Panc1 (cell line): ENCODE data around the gene CATSPERE. TPM values are rescaled to one million over a fixed set of nuclear protein-coding genes. Genes with fewer than 3 reads are reported as not detected.

Source experiments
- ATAC-seq: fragments of 200-7000 bp; cut with Tn5 transposase; 2 replicates; pipeline ENCODE4 v1.9.1; 2020; ENCODE audit warnings: mild to moderate bottlenecking, moderate library complexity
- BruUV-seq: library from RNA; stranded (reverse); fragments of 400-500 nt; replicated peaks from 2 replicates; lab custom pipeline; 2021; lab: Mats Ljungman, UMichigan
- CTCF ChIA-PET: fragments of 300-600 bp; sonication (Branson Sonifier 250); formaldehyde crosslinking; loops from one replicate; lab custom pipeline; 2022; ENCODE audit warnings: antibody characterized with exemption; lab: Charles Lee
- POLR2A ChIA-PET: fragments of 300-600 bp; sonication (Branson Sonifier 250); formaldehyde crosslinking; loops from one replicate; lab custom pipeline; 2022; ENCODE audit warnings: antibody characterized with exemption; lab: Charles Lee
- DNase-seq: peaks from one replicate; pipeline ENCODE4 v3.0.0-alpha.2; 2010; ENCODE audit warnings: low read depth, low spot score
- H3K27ac ChIP-seq: 2 replicates; pipeline ENCODE4 v1.5.1; 2011; ENCODE audit warnings: mild to moderate bottlenecking, low read length, inconsistent platforms
- H3K27me3 ChIP-seq: fragments of 200-500 bp; sonication (Bioruptor generic); 2 replicates; pipeline ENCODE4 v1.6.0; 2014; ENCODE audit warnings: low read length, inconsistent platforms; ENCODE audit not compliant: control insufficient read depth, insufficient read depth
- H3K36me3 ChIP-seq: fragments of 200-500 bp; sonication (Bioruptor generic); 2 replicates; pipeline ENCODE4 v1.5.1; 2014; ENCODE audit warnings: inconsistent platforms, mild to moderate bottlenecking, low read length, moderate library complexity; ENCODE audit not compliant: control insufficient read depth, insufficient read depth
- H3K4me1 ChIP-seq: 2 replicates; pipeline ENCODE4 v1.5.1; 2011; ENCODE audit warnings: inconsistent platforms, mild to moderate bottlenecking, low read length, moderate library complexity; ENCODE audit not compliant: control insufficient read depth, insufficient read depth
- H3K4me3 ChIP-seq, 2 experiments: 2 replicates each; pipeline ENCODE4 v1.5.1; 2011 to 2012; ENCODE audit warnings: low read depth in 2 of 2, low read length in 2 of 2, mild to moderate bottlenecking in 2 of 2, inconsistent platforms in 1 of 2, moderate library complexity in 1 of 2
- H3K9me3 ChIP-seq: fragments of 200-500 bp; sonication (Bioruptor generic); 2 replicates; pipeline ENCODE4 v1.5.1; 2014; ENCODE audit warnings: low read depth, mild to moderate bottlenecking, inconsistent platforms, low read length, moderate library complexity; ENCODE audit not compliant: control insufficient read depth, insufficient read depth
- POLR2AphosphoS5 ChIP-seq: IDR thresholded peaks from 2 replicates; pipeline ENCODE4 v1.6.1; 2012; ENCODE audit warnings: mild to moderate bottlenecking, low read depth, low read length, moderate library complexity
- SIN3A ChIP-seq: IDR thresholded peaks from 2 replicates; pipeline ENCODE4 v1.6.1; 2012; ENCODE audit warnings: low read depth, mild to moderate bottlenecking, low read length, moderate library complexity, borderline replicate concordance; ENCODE audit not compliant: insufficient read depth
- TCF7L2 ChIP-seq: IDR thresholded peaks from 2 replicates; pipeline ENCODE4 v1.6.1; 2011; ENCODE audit warnings: mild to moderate bottlenecking, low read depth, low read length, inconsistent platforms
- in situ Hi-C: cut with HindIII; loops from 2 replicates; pipeline ENCODE4 v1.10.0; 2016; ENCODE audit warnings: low sequenced_read_pairs, low pct_unique_long_range_greater_than_20kb
- intact Hi-C: fragments of 100-400 bp; cut with micrococcal nuclease; formaldehyde crosslinking; loops from one replicate; pipeline ENCODE4 v1.10.0; 2022; ENCODE audit not compliant: unreplicated experiment
- total RNA-seq: library from RNA; stranded (reverse); gene quantifications from one replicate; pipeline ENCODE4 v1.2.1, GENCODE V29; 2021; ENCODE audit not compliant: unreplicated experiment
- TF ChIP-seq, protein P1 (sequence below), 2 experiments: IDR thresholded peaks; 2 replicates each; pipeline ENCODE4 v1.6.1; 2011 to 2012; ENCODE audit warnings: low read depth in 2 of 2, control low read depth in 1 of 2, low read length in 1 of 2, mild to moderate bottlenecking in 1 of 2, moderate library complexity in 1 of 2; ENCODE audit not compliant: insufficient read depth in 1 of 2
- TF ChIP-seq, protein P2 (sequence below): fragments of 450-650 bp; IDR thresholded peaks from 2 replicates; pipeline ENCODE4 v1.5.1; 2017; ENCODE audit warnings: mild to moderate bottlenecking

The CATSPERE gene
- total RNA-seq, 1 experiment from 2014 or later = 0.31 TPM

DNA sequence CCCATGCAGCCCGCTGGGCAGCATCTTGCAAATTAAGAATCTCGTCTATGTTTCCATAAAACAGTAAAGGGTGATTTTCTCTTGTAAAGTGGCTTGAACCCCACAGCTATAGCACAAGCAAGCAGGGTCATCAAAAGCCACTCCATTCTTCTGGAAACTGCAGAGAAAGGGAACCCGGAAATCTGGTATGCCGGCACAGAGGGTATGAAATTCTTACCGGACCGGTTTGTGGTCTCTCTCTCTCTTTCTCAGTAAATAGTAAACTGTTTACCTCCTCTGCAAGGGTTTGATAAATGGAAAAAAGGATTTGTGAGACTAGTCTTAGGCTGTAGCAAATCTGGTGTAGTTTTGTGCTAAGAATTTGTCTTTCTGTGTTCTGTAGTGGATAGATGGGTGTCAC is 6.7 kb upstream of the CATSPERE start:
- Histone ChIP-seq H3K27ac (peak overlapping the region; percentile 34; the same call in 1 of the 2 replicates), H3K9me3 (peaks cover 4% of the 10 kb centered on the region; the same call in 1 of the 2 replicates), H3K4me1 (peaks cover 9% of the 10 kb centered on the region), H3K36me3 (no peaks in the 10 kb centered on the region; the same call in 1 of the 2 replicates), H3K27me3 (no peaks in the 10 kb centered on the region), H3K4me3 (no peak overlapping the region)
- POLR2A ChIA-PET = no interaction called here
- TF ChIP-seq, protein P1, sequence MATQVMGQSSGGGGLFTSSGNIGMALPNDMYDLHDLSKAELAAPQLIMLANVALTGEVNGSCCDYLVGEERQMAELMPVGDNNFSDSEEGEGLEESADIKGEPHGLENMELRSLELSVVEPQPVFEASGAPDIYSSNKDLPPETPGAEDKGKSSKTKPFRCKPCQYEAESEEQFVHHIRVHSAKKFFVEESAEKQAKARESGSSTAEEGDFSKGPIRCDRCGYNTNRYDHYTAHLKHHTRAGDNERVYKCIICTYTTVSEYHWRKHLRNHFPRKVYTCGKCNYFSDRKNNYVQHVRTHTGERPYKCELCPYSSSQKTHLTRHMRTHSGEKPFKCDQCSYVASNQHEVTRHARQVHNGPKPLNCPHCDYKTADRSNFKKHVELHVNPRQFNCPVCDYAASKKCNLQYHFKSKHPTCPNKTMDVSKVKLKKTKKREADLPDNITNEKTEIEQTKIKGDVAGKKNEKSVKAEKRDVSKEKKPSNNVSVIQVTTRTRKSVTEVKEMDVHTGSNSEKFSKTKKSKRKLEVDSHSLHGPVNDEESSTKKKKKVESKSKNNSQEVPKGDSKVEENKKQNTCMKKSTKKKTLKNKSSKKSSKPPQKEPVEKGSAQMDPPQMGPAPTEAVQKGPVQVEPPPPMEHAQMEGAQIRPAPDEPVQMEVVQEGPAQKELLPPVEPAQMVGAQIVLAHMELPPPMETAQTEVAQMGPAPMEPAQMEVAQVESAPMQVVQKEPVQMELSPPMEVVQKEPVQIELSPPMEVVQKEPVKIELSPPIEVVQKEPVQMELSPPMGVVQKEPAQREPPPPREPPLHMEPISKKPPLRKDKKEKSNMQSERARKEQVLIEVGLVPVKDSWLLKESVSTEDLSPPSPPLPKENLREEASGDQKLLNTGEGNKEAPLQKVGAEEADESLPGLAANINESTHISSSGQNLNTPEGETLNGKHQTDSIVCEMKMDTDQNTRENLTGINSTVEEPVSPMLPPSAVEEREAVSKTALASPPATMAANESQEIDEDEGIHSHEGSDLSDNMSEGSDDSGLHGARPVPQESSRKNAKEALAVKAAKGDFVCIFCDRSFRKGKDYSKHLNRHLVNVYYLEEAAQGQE (IDR thresholded peaks at IDR 0.05; ENCODE audit: insufficient read depth in 1 of 2, low read depth in 2 of 2, low read length in 1 of 2) = no peak
- no peak for TF ChIP-seq POLR2AphosphoS5
- TF ChIP-seq, protein P2, sequence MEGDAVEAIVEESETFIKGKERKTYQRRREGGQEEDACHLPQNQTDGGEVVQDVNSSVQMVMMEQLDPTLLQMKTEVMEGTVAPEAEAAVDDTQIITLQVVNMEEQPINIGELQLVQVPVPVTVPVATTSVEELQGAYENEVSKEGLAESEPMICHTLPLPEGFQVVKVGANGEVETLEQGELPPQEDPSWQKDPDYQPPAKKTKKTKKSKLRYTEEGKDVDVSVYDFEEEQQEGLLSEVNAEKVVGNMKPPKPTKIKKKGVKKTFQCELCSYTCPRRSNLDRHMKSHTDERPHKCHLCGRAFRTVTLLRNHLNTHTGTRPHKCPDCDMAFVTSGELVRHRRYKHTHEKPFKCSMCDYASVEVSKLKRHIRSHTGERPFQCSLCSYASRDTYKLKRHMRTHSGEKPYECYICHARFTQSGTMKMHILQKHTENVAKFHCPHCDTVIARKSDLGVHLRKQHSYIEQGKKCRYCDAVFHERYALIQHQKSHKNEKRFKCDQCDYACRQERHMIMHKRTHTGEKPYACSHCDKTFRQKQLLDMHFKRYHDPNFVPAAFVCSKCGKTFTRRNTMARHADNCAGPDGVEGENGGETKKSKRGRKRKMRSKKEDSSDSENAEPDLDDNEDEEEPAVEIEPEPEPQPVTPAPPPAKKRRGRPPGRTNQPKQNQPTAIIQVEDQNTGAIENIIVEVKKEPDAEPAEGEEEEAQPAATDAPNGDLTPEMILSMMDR = no peak
- TF ChIP-seq TCF7L2 = no peak
- no peak for TF ChIP-seq SIN3A
- no TSS peak for BruUV-seq
- intact Hi-C loops (no loop called here), in situ Hi-C loops (no loop called here)
- DNase-seq = no peak
- ATAC-seq = no peak
- CTCF ChIA-PET = no interaction called here

DNA sequence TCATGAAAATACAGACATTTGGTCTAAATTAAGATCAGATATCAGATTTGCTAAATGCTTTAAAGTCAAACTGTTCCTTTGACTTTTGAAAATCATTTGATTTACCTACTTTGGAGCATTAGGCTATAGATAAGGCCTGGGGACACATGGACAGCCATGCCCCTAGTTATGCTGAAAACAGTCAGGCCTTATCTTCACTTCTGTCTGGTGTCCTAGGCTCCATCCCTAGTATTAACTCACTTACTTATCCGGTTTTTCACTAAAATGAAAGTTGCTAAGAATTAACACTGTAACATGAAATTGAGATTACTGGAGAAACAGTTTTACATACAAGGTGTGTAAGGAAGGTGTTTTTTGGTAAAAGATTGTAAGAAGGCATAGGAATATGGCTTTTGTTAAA is 4.5 kb upstream of the CATSPERE start:
- peaks cover 4% of the 10 kb centered on the region; the same call in 1 of the 2 replicates for H3K9me3 ChIP-seq
- no peaks in the 10 kb centered on the region for H3K27me3 ChIP-seq
- in situ Hi-C loops = no loop called here
- H3K4me1 ChIP-seq = peaks cover 14% of the 10 kb centered on the region
- intact Hi-C loops = no loop called here
- BruUV-seq = no TSS peak
- no peak overlapping the region for H3K27ac ChIP-seq
- no peaks in the 10 kb centered on the region for H3K36me3 ChIP-seq
- ChIA-PET CTCF (no interaction called here), POLR2A (no interaction called here)
- DNase-seq (no peak), ATAC-seq (no peak)
- no peak overlapping the region for H3K4me3 ChIP-seq
- TF ChIP-seq, protein P2 = no peak
